Subcutaneous abdominal adipose tissue (tissue), 5 donors: ENCODE measurements around the gene KANSL1L.

ENCODE experiments used
- H3K27ac ChIP-seq: one replicate; pipeline ENCODE4 v1.7.0; 2013; ENCODE audit warnings: low read depth, mild to moderate bottlenecking, inconsistent platforms, low read length, moderate library complexity
- H3K27me3 ChIP-seq, 5 donors: one replicate each; pipeline ENCODE4 v1.7.0; 2013; ENCODE audit warnings: low read length in 5 of 5, inconsistent platforms in 1 of 5; ENCODE audit not compliant: control insufficient read depth in 5 of 5, insufficient read depth in 4 of 5
- H3K36me3 ChIP-seq, 5 donors: one replicate each; pipeline ENCODE4 v1.7.0; 2013; ENCODE audit warnings: low read length in 5 of 5; ENCODE audit not compliant: control insufficient read depth in 5 of 5, insufficient read depth in 5 of 5
- H3K4me1 ChIP-seq, 5 donors: one replicate each; pipeline ENCODE4 v1.7.0; 2013; ENCODE audit warnings: low read length in 5 of 5, mild to moderate bottlenecking in 3 of 5, moderate library complexity in 1 of 5; ENCODE audit not compliant: control insufficient read depth in 5 of 5, insufficient read depth in 5 of 5
- H3K4me3 ChIP-seq, 5 donors: one replicate each; pipeline ENCODE4 v1.7.0; 2013; ENCODE audit warnings: low read length in 5 of 5, low read depth in 1 of 5
- H3K9ac ChIP-seq, 5 donors: one replicate each; pipeline ENCODE4 v1.7.0; 2013; ENCODE audit warnings: low read length in 5 of 5, mild to moderate bottlenecking in 4 of 5, moderate library complexity in 3 of 5
- H3K9me3 ChIP-seq, 5 donors: one replicate each; pipeline ENCODE4 v1.7.0; 2013; ENCODE audit warnings: low read length in 5 of 5; ENCODE audit not compliant: control insufficient read depth in 5 of 5
- donor health status: healthy.
- donor health status: healthy.
- donor health status: healthy.
- donor health status: healthy.
- donor health status: healthy.

Gene KANSL1L

DNA sequence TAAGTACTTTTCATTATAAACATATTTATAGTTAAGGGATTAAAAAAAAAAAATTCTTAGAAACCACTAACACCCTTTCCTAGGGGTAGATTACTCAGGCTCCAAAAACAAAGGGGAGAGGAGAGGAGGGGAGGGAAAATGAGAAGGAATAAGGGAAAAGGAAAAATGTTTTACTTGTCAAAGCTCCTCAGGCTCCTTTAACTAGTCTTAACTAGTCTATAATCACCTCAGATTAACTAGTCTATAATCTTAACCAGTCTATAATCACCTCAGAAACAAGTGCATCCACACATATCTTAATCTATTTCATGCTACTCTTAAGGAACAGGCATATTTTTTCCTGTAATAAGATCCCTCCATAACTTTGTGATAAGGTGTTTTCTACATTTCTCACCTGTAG, 76.4 kb downstream of the KANSL1L start:
- Histone ChIP-seq H3K27ac (no peak overlapping the region), H3K4me3 (no peak overlapping the region), H3K9ac (no peak overlapping the region)

DNA sequence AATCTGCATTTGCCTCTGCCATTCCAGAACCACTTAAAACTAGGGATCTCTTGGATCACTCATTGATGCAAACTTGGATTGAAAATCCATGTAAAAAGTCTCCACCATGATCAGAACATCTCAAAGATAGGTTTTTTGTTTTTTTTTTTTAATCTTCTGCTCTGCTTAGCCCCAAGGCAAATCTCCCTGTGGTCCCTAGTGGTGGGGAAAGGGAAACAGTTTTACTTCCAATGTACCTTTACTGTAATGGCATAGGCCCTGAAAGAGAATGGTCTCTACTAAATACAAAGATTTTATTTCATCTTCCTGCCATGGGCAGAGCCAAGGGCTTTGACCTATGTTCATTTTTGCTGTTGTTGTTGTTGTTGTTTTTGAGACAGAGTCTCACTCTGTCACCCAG, 78.4 kb downstream of the KANSL1L start:
- Histone ChIP-seq H3K9ac (no peak overlapping the region), H3K9me3 (no peaks in the 10 kb centered on the region), H3K4me1 (no peaks in the 10 kb centered on the region), H3K27me3 (no peaks in the 10 kb centered on the region), H3K27ac (no peak overlapping the region), H3K4me3 (no peak overlapping the region), H3K36me3 (peaks cover 0 to 6% (median 0%) of the 10 kb centered on the region in 5 donors)

More for the DNA sequence above, 76.4 kb downstream of the KANSL1L start:
- H3K36me3 ChIP-seq, result peaks cover 0 to 6% (median 0%) of the 10 kb centered on the region in 5 donors
- no peaks in the 10 kb centered on the region for H3K4me1 ChIP-seq
- H3K9me3 ChIP-seq, result no peaks in the 10 kb centered on the region
- no peaks in the 10 kb centered on the region for H3K27me3 ChIP-seq

DNA sequence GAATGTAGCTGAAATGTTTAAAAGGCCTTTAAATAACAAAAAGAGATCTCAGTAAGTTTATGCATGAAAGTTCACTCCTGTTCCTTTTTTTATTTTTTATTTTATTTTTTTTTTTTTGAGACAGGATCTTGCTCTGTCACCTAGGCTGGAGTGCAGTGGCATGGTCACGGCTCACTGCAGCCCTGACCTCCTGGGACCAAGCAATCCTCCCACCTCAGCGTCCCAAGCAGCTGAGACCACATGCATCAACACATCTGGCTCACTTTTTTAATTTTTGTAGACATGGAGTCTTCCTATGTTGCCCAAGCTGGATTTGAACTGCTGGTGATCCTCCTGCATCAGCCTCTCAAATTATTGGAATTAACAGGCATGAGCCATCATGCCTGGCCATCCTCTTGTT, 84.3 kb downstream of the KANSL1L start:
- no peaks in the 10 kb centered on the region for H3K27me3 ChIP-seq
- no peak overlapping the region for H3K27ac ChIP-seq

DNA sequence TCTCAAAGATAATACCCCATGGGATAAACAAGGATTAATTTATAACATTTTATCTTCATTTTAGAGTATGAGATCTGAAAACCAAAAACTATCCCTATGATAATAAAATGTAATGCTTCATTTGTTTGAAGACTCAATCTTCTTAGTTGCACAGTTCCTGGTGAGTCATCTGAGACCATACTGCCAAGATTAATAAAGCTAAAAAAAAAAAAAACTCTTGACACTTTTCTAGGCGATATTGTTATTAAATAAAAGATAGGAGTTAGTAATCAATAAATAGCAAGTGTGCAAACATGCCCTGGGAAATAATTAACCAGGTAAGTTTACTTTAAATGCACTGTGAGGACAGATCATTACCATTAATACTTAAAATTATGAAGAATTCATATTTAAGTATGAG, 84.9 kb downstream of the KANSL1L start:
- peaks cover 0 to 4% (median 0%) of the 10 kb centered on the region in 5 donors for H3K36me3 ChIP-seq
- no peaks in the 10 kb centered on the region for H3K9me3 ChIP-seq
- no peak overlapping the region for H3K27ac ChIP-seq

More for the DNA sequence above, 84.3 kb downstream of the KANSL1L start:
- Histone ChIP-seq H3K9me3 (no peaks in the 10 kb centered on the region), H3K36me3 (peaks cover 0 to 4% (median 0%) of the 10 kb centered on the region in 5 donors), H3K4me1 (no peaks in the 10 kb centered on the region), H3K4me3 (no peak overlapping the region), H3K9ac (no peak overlapping the region)

DNA sequence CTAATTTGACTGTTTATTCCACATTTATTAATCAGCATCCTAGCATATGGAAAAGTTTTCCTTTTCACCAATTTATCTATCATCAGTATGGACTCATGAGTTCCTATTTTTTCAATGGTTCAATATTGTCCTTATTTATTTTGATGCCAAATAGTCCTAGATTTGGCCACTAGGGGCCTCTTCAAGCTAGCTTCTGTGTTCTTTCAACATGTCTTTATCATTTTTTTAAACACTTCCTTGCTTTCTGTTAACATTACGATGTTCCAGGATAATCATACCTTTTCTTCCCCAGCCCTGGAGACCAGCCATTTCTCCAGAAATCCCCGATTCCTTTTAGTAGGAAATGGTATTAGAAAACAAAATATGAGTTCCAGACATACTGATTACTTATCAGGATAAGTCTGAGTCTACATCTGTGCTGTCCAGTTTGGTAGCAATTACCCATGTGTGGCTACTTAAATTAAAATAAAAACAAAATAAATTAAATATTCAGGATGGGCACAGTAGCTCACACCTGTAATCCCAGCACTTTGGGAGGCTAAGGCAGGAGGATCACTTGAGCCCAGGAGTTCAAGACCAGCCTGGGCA, 98.2 kb downstream of the KANSL1L start:
- peaks cover 0 to 8% (median 2%) of the 10 kb centered on the region in 5 donors for H3K36me3 ChIP-seq
- no peak overlapping the region for H3K27ac ChIP-seq
- H3K9me3 ChIP-seq, result no peaks in the 10 kb centered on the region
- no peak overlapping the region for H3K9ac ChIP-seq
- no peak overlapping the region for H3K4me3 ChIP-seq
- H3K4me1 ChIP-seq, result no peaks in the 10 kb centered on the region
- no peaks in the 10 kb centered on the region for H3K27me3 ChIP-seq

More for the DNA sequence above, 84.9 kb downstream of the KANSL1L start:
- no peaks in the 10 kb centered on the region for H3K4me1 ChIP-seq
- H3K4me3 ChIP-seq, result no peak overlapping the region
- H3K9ac ChIP-seq, result no peak overlapping the region
- H3K27me3 ChIP-seq, result no peaks in the 10 kb centered on the region

DNA sequence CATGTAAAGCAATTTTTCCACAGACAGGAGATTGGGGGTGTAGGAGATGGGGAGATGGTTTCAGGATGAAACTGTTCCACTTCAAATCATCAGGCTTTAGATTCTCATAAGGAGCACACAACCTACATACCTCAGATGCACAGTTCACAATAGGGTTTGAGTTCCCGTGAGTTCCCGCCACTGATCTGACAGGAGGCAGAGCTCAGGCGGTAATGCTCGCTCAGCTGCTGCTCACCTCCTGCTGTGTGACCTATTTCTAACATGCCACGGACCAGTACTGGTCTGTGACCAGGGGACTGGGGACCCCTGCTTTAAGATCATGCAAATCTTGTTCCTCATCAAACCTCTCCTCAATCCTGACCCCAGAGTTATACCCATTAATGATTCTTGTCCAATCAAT, 98.7 kb downstream of the KANSL1L start:
- Histone ChIP-seq H3K27ac (no peak overlapping the region), H3K27me3 (no peaks in the 10 kb centered on the region)

DNA sequence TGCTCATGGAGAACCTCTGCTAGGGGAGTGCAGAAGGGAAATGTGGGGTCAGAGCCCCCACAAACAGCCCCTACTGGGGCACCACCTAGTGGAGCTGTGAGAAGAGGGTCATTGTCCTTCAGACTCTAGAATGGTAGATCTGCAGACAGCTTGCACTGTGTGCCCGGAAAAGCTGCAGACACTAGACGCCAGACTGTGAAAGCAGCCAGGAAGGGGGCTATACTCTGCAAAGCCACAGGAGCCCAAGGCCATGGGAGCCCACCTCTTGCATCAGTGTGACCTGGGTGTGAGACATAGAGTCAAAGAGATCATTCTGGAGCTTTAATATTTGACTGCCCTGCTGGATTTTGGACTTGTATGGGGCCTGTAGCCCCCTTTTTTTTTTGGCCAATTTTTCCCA, 107.9 kb downstream of the KANSL1L start:
- Histone ChIP-seq H3K9ac (no peak overlapping the region), H3K4me3 (no peak overlapping the region), H3K27ac (no peak overlapping the region), H3K9me3 (no peaks in the 10 kb centered on the region), H3K4me1 (no peaks in the 10 kb centered on the region), H3K27me3 (no peaks in the 10 kb centered on the region), H3K36me3 (peaks cover 0 to 7% (median 3%) of the 10 kb centered on the region in 5 donors)

More for the DNA sequence above, 98.7 kb downstream of the KANSL1L start:
- no peak overlapping the region for H3K4me3 ChIP-seq
- no peaks in the 10 kb centered on the region for H3K4me1 ChIP-seq
- peaks cover 0 to 8% (median 2%) of the 10 kb centered on the region in 5 donors for H3K36me3 ChIP-seq
- no peak overlapping the region for H3K9ac ChIP-seq
- H3K9me3 ChIP-seq, result no peaks in the 10 kb centered on the region

DNA sequence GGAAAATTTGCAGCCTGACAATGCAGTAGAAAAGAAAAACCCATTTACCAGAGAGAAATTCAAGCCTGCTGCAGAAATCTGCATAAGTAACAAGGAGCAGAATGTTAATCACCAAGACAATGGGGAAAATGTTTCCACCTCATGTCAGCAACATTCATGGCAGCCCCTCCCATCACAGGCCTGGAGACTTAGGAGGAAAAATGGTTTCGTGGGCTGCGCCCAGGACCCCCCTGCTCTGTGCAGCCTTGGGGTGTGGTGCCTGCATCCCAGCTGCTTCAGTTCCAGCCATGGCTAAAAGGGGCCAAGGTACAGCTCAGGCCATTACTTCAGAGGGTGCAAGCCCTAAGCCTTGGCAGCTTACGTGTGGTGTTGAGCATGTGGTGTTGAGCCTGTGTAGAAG, 115.4 kb downstream of the KANSL1L start:
- Histone ChIP-seq H3K9me3 (peaks cover 0 to 15% (median 3%) of the 10 kb centered on the region in 5 donors), H3K4me1 (no peaks in the 10 kb centered on the region), H3K4me3 (no peak overlapping the region), H3K9ac (no peak overlapping the region), H3K27me3 (no peaks in the 10 kb centered on the region), H3K36me3 (peaks cover 2 to 12% (median 4%) of the 10 kb centered on the region in 5 donors), H3K27ac (no peak overlapping the region)

DNA sequence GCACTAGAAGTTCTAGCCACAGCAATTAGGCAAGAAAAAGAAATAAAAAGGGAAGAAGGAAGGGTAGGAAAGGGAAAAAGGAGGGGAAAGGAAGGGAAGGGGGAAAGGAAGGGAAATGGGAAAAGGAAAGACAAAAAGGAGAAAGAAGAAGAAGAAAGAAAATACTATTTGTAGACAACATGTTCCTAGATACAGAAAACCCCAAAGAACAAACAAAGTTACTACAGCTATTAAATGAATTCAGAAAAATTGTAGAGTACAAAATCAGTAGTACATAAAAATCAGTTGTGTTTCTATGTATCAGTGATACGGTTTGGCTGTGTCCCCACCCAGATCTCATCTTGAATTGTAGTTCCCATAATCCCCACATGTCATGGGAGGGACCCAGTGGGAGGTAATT, 116.5 kb downstream of the KANSL1L start:
- Histone ChIP-seq H3K9me3 (peaks cover 0 to 15% (median 3%) of the 10 kb centered on the region in 5 donors), H3K4me3 (no peak overlapping the region), H3K27ac (no peak overlapping the region), H3K9ac (no peak overlapping the region), H3K27me3 (no peaks in the 10 kb centered on the region), H3K4me1 (no peaks in the 10 kb centered on the region), H3K36me3 (peaks cover 2 to 12% (median 4%) of the 10 kb centered on the region in 5 donors)

DNA sequence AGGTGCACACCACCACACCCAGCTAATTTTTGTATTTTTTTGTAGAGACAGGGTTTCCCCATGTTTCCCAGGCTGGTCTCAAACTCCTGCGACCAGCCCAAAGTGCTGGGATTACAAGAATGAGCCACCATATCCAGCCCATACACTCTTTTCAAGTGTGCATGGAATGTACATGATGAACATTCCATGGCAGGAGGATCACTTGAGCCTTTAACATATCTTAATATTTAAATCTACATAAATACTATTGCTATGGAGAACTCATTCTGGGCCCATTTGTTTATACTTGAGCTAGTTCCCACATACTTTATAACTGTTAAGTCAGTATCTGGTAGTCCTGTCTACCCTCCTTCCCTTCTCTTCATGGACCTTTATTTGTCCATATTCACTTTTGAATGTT, 120.3 kb downstream of the KANSL1L start:
- Histone ChIP-seq H3K36me3 (peaks cover 4 to 12% (median 7%) of the 10 kb centered on the region in 5 donors), H3K27ac (no peak overlapping the region), H3K4me3 (no peak overlapping the region), H3K4me1 (no peaks in the 10 kb centered on the region), H3K27me3 (no peaks in the 10 kb centered on the region), H3K9me3 (peaks cover 0 to 13% (median 4%) of the 10 kb centered on the region in 5 donors), H3K9ac (no peak overlapping the region)
